GM18498 (cell line): Measurements from ENCODE around the gene KRTAP12-3.
"Not testable (repeated sequence)": the region's sequence is repeated elsewhere in the genome, so short reads cannot be mapped to it uniquely, and the experiment has no call there.

ENCODE experiments used
- ATAC-seq: cut with Tn5 transposase; IDR thresholded peaks from one replicate; pipeline ENCODE4 v1.9.1; 2021; ENCODE audit warnings: mild to moderate bottlenecking, moderate library complexity; ENCODE audit not compliant: unreplicated experiment

Gene KRTAP12-3

GRCh38 chr21:44650265-44650972, 7.3 kb upstream of the KRTAP12-3 start:
- no peak for ATAC-seq

DNA sequence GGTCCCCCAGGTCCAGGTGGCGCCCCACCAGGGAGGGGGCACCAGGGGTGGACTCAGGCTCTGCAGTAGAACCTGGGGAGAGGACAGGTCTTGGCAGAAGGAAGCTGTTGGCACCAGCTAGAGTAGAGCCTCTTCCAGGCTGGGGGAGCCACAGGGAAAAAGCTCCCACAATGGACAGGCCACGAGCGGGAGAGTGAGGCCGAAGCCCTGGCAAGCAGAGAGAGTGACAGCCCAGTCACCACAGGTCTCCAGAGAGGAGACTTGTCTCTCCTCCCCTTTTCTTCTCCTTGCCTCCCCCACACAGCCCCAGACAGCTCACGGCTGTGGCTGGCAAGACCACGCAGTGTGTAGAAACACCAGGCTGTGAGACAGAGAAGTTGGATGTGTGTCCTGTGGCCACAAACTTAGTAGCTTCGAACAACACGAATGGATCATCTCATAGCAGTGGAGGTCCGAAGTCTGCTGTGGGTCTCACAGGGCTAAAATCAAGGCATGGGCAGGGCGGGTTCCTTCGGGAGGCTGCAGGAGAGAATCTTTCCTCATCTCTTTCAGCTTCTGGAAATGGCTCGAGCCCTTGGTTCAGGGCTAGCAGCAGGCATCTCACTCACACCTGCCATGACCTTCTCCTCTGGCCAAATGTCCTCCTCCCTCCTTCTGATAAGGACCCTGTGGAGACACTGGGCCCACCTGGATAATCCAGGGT, 6.6 kb upstream of the KRTAP12-3 start:
- ATAC-seq: no peak

- no peak for ATAC-seq
Measured at GRCh38 chr21:44653123-44653522, 4.6 kb upstream of the KRTAP12-3 start.

DNA sequence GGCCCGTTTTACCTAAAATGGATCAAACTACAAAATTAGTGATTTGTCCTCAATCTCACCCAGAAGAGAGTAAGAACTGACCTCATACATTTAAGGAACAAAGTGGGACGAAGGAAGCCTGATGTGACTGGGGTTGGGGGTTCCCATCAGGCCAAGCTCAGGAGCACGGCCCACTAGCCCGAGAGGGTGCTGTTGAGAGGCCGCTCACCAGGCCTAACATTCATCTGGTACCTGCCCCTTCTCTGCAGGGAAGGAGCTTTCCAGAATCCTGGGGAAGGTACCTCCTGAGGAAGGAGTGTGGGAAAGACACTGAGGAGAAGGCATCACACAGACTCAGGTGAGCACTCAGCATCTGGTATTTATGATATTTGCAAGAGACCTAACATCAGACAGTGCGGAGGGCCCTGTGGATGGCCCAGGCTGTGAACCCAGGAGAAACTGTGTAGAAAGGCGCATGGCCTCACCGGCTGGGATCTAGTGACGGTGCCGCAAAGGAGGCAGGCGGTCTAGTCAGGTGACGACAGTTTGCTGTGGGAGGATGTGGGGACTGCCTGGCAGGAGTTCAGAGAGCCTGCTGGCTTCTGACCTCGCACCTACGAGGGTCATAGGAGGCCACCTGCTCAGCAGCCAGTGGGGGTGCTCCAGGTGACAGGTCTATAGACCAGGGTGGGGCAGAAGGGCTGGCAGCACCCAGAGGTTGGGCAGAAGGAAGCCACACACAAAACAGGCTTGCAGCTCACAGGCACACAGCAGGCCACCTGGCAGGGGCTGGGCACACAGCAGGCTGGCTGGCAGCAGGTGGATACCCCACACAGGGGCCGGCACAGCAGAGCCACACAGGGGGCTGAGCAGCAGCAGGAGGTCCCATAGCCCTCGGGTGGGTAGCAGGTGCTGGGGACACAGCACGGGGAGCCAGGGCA, 3.8 kb upstream of the KRTAP12-3 start:
- ATAC-seq: no peak

- no peak for ATAC-seq
Measured at GRCh38 chr21:44654576-44655175, 3.1 kb upstream of the KRTAP12-3 start, which contains the start of gene KRTAP12-4. KRTAP12-4 (minus strand) TSS chr21:44654659; CDS start chr21:44654614, 45 bp downstream.

DNA sequence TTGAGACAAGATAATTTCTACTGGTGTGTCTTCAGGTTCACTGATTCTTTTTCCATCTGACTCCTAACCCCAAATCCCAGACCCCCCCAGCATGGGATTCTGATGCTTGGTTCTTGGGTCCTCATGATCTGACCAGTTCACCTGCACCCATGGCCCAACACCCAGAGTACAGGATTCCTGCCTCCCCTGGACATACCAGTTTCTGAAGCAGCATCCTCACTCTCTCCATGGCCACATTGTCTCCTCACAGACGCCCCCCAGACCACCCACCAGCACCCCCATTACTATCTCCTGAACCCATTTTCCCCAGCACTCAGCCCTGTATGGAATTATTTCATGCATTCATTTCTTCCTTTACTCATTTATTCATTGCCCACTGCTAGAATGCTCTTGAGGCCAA, 864 bp upstream of the KRTAP12-3 start:
- no peak for ATAC-seq

DNA sequence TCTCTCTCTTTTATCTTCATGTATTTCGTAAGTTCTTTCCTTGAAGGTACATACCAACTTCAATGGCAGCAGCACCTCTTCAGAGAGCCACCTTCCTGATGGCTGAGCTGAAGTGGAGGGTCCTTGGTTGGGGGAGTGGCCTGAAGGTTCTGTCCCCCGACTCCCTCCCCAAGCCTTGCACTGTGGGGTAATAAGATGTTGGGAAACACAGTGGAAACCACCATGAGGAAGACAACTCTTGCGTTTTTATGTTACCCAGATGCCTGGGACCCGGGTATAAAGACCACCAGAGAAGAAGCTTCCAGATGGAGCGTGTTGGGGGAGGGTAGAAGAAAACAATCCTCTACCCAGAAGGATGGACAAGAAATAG, 794 bp downstream of the KRTAP12-3 start:
- ATAC-seq: no peak

DNA sequence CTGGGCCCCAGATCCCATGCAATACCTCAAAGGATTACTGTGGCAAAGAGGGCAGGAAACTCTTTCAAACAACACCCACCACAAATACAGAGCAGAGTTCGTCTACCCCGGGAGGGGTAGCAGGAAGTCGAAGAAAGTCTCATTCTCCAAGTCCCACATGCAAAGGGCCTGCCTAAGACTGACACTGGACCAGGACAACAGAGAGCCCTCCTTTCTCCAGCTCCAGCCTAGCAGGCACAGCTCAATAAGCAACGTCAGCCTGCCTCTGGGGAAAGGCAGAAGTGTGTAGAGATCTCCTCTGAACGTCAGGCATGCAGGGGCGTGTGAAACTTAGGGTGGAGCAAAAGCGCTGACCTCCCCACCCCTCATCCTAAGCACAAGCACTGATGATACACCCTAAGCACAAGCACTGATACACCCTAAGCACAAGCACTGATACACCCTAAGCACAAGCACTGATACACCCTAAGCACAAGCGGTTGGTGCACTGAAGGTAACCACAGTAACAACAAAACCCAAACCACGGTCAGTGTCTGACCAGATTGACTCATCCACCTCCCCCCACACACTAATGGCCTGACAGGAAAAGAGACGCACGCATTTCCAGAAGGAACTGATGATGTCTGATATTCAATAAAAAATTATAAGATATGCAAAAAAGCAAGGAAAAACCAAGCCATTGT, 1.3 kb downstream of the KRTAP12-3 start:
- ATAC-seq: no peak

DNA sequence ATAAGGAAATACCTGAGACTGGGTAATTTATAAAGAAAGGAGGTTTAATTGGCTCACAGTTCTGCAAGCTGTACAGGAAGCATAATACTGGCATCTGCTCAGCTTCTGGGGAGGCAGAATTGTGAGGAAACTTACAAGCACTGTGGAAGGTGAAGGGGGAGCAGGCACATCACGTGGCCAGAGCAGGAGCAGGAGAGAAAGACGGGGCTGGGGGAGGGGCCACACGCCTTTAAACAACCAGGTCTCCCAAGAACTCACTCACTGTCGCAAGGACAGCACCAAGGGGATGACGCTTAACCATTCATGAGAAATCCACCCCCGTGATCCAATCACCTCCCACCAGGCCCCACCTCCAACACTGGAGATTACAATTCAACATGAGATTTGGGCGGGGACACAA, 3.8 kb downstream of the KRTAP12-3 start:
- ATAC-seq: not testable (repeated sequence)

DNA sequence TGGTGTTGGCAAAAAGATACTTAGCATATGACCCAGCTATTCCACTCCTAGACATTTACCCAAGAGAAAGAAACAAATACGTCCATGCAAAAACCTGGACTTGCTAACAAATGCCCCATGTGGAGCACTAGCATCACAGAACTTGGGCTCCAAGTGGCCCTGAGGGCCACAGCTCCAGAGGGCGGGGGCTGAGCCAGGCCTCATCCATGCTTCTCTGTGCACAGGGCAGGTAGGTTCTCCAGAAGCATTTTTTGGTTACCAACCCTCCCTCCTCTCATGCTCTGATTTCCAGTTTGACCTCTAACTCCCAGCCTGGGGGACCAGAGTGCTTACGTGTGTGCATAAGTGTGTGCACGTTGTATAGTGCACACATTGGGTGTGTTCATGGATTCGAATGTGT, 7.0 kb downstream of the KRTAP12-3 start:
- no peak for ATAC-seq

DNA sequence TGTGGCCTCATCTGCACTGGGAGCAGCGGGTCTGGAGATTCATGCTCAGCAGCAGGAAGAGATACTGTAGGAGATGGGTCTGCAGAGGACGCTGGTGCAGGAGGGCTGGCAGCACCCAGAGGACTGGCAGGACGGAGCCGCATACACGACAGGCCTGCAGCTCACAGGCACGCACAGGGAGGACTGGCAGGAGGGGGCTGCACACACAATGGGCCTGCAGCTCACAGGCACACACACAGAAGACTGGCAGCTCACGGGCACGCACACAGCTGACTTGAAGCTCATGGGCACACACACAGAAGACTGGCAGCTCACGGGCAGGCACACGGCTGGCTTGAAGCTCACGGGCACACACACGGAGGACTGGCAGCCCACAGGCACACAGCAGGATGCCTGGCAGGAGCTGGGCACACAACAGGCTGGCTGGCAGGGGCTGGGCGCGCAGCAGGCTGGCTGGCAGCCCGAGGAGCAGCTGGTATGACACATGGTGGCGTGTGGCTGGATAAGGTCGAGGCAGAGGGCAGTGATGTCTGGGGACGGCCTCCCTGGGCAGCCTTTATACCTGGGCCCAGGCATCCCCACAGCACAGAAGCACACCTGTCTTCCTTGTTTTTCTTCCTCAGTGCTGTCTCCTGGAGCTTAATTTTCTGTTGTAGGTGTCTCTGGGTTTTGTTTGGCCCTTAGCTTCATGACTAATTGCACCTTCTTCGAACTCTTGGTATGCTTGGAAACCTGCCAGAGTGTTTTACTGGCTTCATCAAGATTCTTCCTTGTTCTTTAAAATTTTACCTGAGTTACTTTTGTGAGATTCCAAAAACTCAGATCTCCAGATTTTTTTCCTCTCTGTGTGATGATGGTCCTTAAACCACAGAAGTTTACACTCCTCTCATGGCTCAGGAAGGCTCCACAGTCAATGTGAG, 8.9 kb downstream of the KRTAP12-3 start, which contains the start of gene KRTAP12-2:
TSS of gene KRTAP12-2 (minus strand) at position 527 of the 920 bp plus-strand sequence. CDS start at position 486, 41 bp downstream.
- ATAC-seq: no peak

- no peak for ATAC-seq
Measured at GRCh38 chr21:44667612-44668011, 9.9 kb downstream of the KRTAP12-3 start.

- no peak for ATAC-seq
Measured at GRCh38 chr21:44670642-44671432, 13.1 kb downstream of the KRTAP12-3 start.

GRCh38 chr21:44671911-44672310, 14.2 kb downstream of the KRTAP12-3 start:
- no peak for ATAC-seq

GRCh38 chr21:44677881-44678280, 20.1 kb downstream of the KRTAP12-3 start:
- ATAC-seq: no peak

GRCh38 chr21:44681152-44681551, 23.4 kb downstream of the KRTAP12-3 start:
- ATAC-seq: no peak

GRCh38 chr21:44681861-44682579, 24.3 kb downstream of the KRTAP12-3 start, which contains the start of gene KRTAP12-1:
KRTAP12-1 (minus strand) TSS chr21:44682163; CDS start chr21:44682123, 40 bp downstream.
- ATAC-seq: no peak
